Lower leg skin (tissue), 3 donors: ENCODE measurements around the gene ADSS1.

Experiments used
- CTCF ChIP-seq, 3 donors: fragments of 450-650 bp; IDR thresholded peaks; one replicate each; pipeline ENCODE4 v1.5.1; 2016; ENCODE audit warnings: antibody characterized with exemption in 3 of 3, mild to moderate bottlenecking in 3 of 3, moderate library complexity in 2 of 3
- POLR2A ChIP-seq, 2 donors: fragments of 450-650 bp; IDR thresholded peaks; one replicate each; pipeline ENCODE4 v1.6.1; 2016 to 2017; ENCODE audit warnings: antibody characterized with exemption in 2 of 2, mild to moderate bottlenecking in 1 of 2, moderate library complexity in 1 of 2

DNA sequence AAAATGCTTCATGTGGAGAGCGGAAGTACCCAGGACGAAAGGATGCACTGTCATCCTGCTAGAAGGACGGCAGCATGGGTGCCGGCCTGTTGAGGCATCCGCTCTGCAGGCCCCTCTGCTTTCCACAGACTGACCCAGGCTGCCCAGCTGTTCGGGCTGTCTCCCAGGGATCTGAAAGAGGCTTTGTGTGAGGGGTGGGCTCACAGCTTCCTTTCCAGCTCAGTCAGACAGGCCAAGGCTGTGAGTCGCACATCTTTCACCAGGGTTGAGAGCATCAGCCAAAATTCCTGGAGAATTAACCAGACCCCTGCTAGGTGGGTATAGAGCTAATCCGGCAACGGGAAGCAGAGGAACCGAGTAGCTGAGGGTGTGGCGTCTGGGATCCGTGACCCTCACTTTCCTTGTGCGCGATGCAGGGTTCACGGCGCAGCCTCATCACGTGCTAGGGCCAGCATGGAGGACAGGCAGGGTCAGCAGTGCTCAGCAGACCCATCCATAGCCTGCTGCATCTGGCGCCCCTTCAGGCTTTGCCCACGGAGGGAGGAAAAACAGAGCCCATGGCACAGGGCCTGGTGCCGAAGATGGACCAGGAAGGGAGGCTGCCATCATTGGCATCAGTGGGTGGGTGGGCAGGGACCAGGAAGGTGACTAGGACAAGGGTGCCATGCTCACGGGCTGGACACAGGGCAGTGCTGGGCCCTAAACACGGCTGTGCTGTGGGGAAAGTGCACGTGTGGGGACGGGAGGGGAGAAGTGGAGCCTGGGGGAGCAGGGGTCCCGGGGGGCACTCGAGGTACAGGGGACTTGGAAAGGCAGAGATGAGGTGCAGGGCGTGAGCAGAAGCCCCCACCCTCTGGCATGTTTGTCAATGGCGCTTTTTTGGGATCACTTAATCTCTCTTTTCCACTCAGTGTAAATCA is 19.7 kb downstream of the ADSS1 start:
- TF ChIP-seq POLR2A (IDR thresholded peaks at IDR 0.05) (no peak), CTCF (IDR thresholded peaks at IDR 0.05) (no peak)
